Muscle layer of colon (tissue), 2 donors: Measurements from ENCODE around the gene GYS2.

ENCODE experiments used
- H3K27ac ChIP-seq: one replicate; pipeline ENCODE4 v1.7.0; 2013; ENCODE audit warnings: low read depth, mild to moderate bottlenecking, low read length, moderate library complexity
- H3K27me3 ChIP-seq, 2 donors: one replicate each; pipeline ENCODE4 v1.7.0; 2013; ENCODE audit warnings: low read length in 2 of 2, mild to moderate bottlenecking in 2 of 2; ENCODE audit not compliant: insufficient read depth in 2 of 2, control insufficient read depth in 1 of 2
- H3K36me3 ChIP-seq: one replicate; pipeline ENCODE4 v1.7.0; 2013; ENCODE audit warnings: mild to moderate bottlenecking, low read length; ENCODE audit not compliant: insufficient read depth
- H3K4me1 ChIP-seq: one replicate; pipeline ENCODE4 v1.7.0; 2013; ENCODE audit warnings: mild to moderate bottlenecking, low read length; ENCODE audit not compliant: insufficient read depth
- H3K4me3 ChIP-seq, 2 donors: one replicate each; pipeline ENCODE4 v1.7.0; 2013; ENCODE audit warnings: low read length in 2 of 2, low read depth in 1 of 2, mild to moderate bottlenecking in 1 of 2, moderate library complexity in 1 of 2
- H3K9ac ChIP-seq: one replicate; pipeline ENCODE4 v1.7.0; 2013; ENCODE audit warnings: low read length
- H3K9me3 ChIP-seq: one replicate; pipeline ENCODE4 v1.7.0; 2013; ENCODE audit warnings: mild to moderate bottlenecking, low read length
- donor health status: abdominal sarcoma.
- donor health status: Adenocarcinoma of cecum.

The GYS2 gene

DNA sequence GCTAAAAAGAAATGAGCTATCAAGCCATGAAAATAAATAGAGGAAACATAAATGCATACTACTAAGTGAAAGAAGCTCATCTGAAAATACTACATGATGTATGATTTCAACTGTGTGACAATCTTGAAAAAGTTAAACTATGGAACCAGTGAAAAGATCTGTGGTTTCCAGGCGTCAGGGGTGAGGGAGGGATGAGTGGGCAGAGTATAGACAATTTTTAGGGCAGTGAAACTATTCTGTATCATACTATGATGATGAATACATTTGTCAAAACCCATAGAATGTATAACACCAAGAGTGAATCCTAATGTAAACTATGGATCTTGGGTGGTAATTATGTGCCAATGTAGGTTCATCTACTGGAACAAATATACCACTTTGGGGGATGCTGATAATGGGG is 57.2 kb downstream of the GYS2 start:
- Histone ChIP-seq H3K4me3 (no peak overlapping the region), H3K9ac (no peak overlapping the region), H3K4me1 (peaks cover 9% of the 10 kb centered on the region), H3K27ac (no peak overlapping the region), H3K27me3 (no peaks in the 10 kb centered on the region), H3K36me3 (no peaks in the 10 kb centered on the region), H3K9me3 (no peaks in the 10 kb centered on the region)

GRCh38 chr12:21546716-21547115 is 57.9 kb downstream of the GYS2 start:
- H3K27ac ChIP-seq = no peak overlapping the region
- H3K9ac ChIP-seq = no peak overlapping the region
- no peaks in the 10 kb centered on the region for H3K9me3 ChIP-seq
- no peaks in the 10 kb centered on the region for H3K27me3 ChIP-seq
- no peaks in the 10 kb centered on the region for H3K36me3 ChIP-seq
- no peak overlapping the region for H3K4me3 ChIP-seq
- H3K4me1 ChIP-seq = peaks cover 5% of the 10 kb centered on the region

GRCh38 chr12:21545557-21545956 is 59.1 kb downstream of the GYS2 start:
- H3K36me3 ChIP-seq = no peaks in the 10 kb centered on the region
- H3K9ac ChIP-seq = no peak overlapping the region
- H3K4me1 ChIP-seq = peaks cover 3% of the 10 kb centered on the region
- H3K4me3 ChIP-seq = no peak overlapping the region
- H3K27me3 ChIP-seq = no peaks in the 10 kb centered on the region
- H3K9me3 ChIP-seq = no peaks in the 10 kb centered on the region
- H3K27ac ChIP-seq = no peak overlapping the region

DNA sequence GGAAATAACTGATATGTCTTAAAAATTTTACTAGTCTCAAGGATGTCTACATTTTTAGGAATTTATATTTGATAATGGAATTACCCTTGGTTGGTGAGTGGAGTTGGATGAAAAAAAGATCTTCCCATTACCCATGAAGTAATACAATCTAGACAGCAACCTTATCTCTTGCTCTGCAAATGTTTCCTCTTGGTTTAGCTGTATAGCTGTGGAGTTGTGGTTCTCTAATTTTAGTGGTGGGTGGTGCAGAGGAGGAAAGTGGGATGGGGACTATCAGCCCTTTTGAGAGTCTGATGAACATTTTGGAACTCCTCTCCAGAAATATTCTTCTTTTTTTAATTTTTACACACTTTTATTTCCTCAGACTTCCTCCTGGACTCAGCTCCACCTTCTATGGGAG is 61.5 kb downstream of the GYS2 start:
- H3K4me1 ChIP-seq = peaks cover 3% of the 10 kb centered on the region
- no peak overlapping the region for H3K27ac ChIP-seq
- H3K36me3 ChIP-seq = no peaks in the 10 kb centered on the region

DNA sequence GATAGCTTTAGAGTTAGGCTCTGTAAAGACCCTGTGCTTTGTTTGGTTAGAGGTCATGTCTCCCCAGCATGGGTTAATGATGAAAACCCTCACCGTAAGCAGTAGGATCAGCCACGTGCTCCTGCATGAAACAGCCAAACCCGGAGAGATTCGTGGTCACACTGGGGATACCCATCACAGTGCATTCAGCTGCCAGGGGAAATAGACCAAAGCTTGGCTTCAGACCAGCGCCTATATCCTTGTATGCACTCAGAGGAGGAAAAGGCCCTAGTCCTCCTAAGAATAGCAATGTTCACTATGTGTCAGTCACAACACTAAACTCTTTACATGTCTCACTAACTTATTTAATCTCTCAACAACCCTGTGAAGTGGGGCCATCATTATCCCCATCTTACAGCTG is 62.2 kb downstream of the GYS2 start:
- H3K9me3 ChIP-seq = no peaks in the 10 kb centered on the region
- H3K4me1 ChIP-seq = peaks cover 3% of the 10 kb centered on the region
- no peaks in the 10 kb centered on the region for H3K36me3 ChIP-seq
- H3K9ac ChIP-seq = no peak overlapping the region
- no peaks in the 10 kb centered on the region for H3K27me3 ChIP-seq
- H3K4me3 ChIP-seq = no peak overlapping the region
- no peak overlapping the region for H3K27ac ChIP-seq

More for the DNA sequence above, 61.5 kb downstream of the GYS2 start:
- Histone ChIP-seq H3K27me3 (no peaks in the 10 kb centered on the region), H3K9ac (no peak overlapping the region), H3K9me3 (no peaks in the 10 kb centered on the region), H3K4me3 (no peak overlapping the region)

GRCh38 chr12:21541773-21542172 is 62.9 kb downstream of the GYS2 start:
- no peak overlapping the region for H3K9ac ChIP-seq
- H3K4me3 ChIP-seq = no peak overlapping the region
- H3K4me1 ChIP-seq = peaks cover 3% of the 10 kb centered on the region
- H3K36me3 ChIP-seq = no peaks in the 10 kb centered on the region
- H3K27me3 ChIP-seq = no peaks in the 10 kb centered on the region
- H3K27ac ChIP-seq = no peak overlapping the region
- H3K9me3 ChIP-seq = no peaks in the 10 kb centered on the region

GRCh38 chr12:21539797-21540196 is 64.8 kb downstream of the GYS2 start:
- peaks cover 3% of the 10 kb centered on the region for H3K4me1 ChIP-seq

GRCh38 chr12:21538061-21538653 is 66.5 kb downstream of the GYS2 start:
- Histone ChIP-seq H3K4me1 (peaks cover 3% of the 10 kb centered on the region), H3K36me3 (no peaks in the 10 kb centered on the region), H3K9ac (no peak overlapping the region), H3K27ac (no peak overlapping the region), H3K27me3 (no peaks in the 10 kb centered on the region), H3K9me3 (no peaks in the 10 kb centered on the region), H3K4me3 (no peak overlapping the region)

More at GRCh38 chr12:21539797-21540196, 64.8 kb downstream of the GYS2 start:
- no peaks in the 10 kb centered on the region for H3K9me3 ChIP-seq
- no peak overlapping the region for H3K9ac ChIP-seq
- H3K27me3 ChIP-seq = no peaks in the 10 kb centered on the region
- H3K4me3 ChIP-seq = no peak overlapping the region
- H3K27ac ChIP-seq = no peak overlapping the region
- no peaks in the 10 kb centered on the region for H3K36me3 ChIP-seq

GRCh38 chr12:21529456-21529855 is 75.2 kb downstream of the GYS2 start:
- Histone ChIP-seq H3K9me3 (no peaks in the 10 kb centered on the region), H3K27me3 (peaks cover 5 to 8% of the 10 kb centered on the region in 2 donors), H3K36me3 (no peaks in the 10 kb centered on the region), H3K27ac (no peak overlapping the region), H3K4me1 (peaks cover 16% of the 10 kb centered on the region), H3K4me3 (no peak overlapping the region), H3K9ac (no peak overlapping the region)

DNA sequence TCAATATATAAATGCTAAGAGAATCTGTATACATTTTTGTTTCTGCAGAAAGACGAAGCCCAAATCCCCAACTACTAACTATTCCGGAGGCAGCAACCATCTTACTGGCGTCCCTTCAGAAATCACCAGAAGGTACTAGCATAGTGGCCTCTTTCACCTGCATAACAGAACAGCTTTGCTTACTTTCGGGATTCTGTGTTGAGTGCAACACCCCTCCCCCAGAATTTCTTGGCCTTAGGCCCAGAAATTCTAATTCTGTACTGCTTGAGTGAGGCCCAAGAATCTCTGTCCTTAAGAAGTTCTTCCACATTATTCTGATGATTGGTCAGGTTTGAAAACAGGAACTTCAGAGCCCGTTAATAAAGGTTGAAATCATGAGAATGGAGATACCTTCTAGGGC is 75.7 kb downstream of the GYS2 start:
- H3K36me3 ChIP-seq = no peaks in the 10 kb centered on the region
- peaks cover 16% of the 10 kb centered on the region for H3K4me1 ChIP-seq
- peaks cover 5 to 8% of the 10 kb centered on the region in 2 donors for H3K27me3 ChIP-seq
- no peaks in the 10 kb centered on the region for H3K9me3 ChIP-seq
- H3K9ac ChIP-seq = no peak overlapping the region
- H3K4me3 ChIP-seq = no peak overlapping the region
- no peak overlapping the region for H3K27ac ChIP-seq

- Histone ChIP-seq H3K9ac (no peak overlapping the region), H3K4me3 (peak overlapping the region; percentile 58 to 64), H3K27ac (no peak overlapping the region), H3K27me3 (peaks cover 5 to 8% of the 10 kb centered on the region in 2 donors), H3K4me1 (peaks cover 16% of the 10 kb centered on the region), H3K36me3 (no peaks in the 10 kb centered on the region), H3K9me3 (no peaks in the 10 kb centered on the region)
These were observed 77.0 kb downstream of the GYS2 start for GRCh38 chr12:21527451-21528180.
